ENCODE data around the gene ETS1.
A peak's percentile ranks its signal among the peaks of the same experiment; 100 is the strongest.

Gene ETS1

GRCh38 chr11:128619540-128620308, 32.4 kb upstream of the ETS1 start:
- no peak for DNase-seq

DNA sequence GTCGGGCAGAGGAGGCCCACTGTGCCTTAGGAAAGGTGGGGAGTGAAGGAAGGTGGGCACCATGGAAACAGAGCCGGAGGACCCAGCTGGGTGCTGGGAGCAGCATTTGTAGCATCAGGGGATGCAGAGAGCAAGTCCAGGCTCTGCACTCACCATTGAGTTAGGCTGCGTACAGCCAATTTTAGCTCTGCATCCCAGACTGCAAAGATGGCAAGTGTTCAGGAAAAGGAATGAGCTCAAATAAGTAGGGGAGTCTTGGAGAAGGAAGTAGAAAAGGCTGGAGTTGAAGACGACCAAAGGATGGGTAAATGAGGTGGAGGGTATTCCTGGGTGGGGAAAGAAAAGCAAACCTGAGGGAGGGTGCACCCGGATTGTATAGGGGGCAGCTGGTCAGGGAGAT, 31.6 kb upstream of the ETS1 start:
- DNase-seq = no peak

GRCh38 chr11:128618603-128619002, 31.2 kb upstream of the ETS1 start:
- DNase-seq = no peak

- peak in 5 of 58 donors; percentile 4 to 35 (median 13) for DNase-seq
These were observed 28.8 kb upstream of the ETS1 start for GRCh38 chr11:128616161-128616560.

GRCh38 chr11:128615612-128616011, 28.3 kb upstream of the ETS1 start:
- DNase-seq = no peak

DNA sequence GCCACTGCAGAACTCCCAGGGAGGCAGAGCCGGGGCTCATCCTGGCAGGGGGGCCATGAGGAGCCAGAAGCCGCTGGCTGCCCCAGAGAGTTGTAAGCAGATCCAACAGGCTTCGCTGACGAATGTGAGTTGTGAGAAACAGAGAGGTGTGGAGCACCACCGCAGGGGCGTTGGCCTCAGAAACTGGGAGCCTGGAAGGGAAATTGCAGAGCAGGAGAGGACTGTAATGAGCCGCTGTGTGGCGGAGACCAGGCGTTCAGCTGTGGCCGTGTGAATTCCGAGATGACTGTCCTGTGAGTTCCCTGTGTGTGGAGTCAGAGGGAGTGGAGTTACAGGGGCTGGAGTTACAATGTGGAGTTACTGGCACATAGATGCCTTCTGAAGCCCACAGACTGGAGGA, 27.7 kb upstream of the ETS1 start:
- no peak for DNase-seq

DNA sequence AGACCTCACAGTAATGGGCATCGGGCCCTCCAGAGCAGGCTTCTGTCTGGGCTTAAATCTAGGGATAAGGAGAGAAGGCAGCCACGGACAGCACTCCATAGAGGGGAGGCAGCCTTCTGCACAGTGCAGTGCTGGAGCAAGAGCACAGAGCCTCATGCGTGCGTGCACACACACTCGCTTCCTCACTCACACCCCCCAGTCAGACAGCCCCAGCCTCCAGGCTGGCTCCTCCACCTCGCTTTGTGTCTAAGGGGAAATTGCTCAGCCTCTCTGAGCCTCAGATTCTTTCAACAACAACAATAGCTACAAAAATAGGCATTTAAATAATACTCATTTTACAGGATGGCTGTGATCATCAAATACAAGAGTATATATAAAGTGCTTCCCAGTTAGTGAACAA, 26.7 kb upstream of the ETS1 start:
- no peak for DNase-seq

DNA sequence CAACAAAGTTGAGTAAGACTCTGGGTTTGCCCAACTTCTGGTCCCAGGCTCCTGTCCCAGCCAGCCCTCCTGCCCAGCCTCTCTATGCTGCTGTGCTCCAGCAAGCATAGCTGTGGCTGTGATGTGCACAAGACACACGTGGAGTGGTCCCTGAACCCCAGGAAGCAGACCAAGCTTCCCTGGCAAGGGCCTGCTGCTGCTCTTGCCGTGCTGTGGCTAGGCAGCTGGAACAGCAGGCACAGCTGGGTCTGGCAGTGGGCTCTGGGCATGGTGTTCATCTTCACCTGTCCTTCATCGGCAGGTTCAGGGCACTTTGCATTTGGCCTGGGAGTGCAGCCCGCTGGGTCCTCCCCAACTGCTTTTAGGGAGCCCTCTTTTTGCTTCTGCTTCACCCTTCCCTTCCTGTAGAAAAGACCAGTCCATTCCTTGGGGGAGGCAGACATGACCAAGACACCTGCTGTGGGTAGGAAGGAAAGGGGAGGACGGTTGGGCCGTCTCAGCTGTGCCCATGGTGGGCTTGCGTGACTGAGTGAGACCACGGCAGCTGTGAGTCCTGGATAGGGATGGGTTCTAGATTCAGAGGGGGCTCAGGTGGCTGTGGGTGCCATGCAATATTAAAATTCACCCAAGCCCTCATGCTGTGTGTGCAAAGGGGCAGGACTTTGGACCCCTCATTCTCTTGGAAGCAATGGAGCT, 26.1 kb upstream of the ETS1 start:
- DNase-seq = no peak

GRCh38 chr11:128610721-128611617, 23.6 kb upstream of the ETS1 start:
- DNase-seq = no peak

GRCh38 chr11:128609785-128610184, 22.4 kb upstream of the ETS1 start:
- no peak for DNase-seq

DNA sequence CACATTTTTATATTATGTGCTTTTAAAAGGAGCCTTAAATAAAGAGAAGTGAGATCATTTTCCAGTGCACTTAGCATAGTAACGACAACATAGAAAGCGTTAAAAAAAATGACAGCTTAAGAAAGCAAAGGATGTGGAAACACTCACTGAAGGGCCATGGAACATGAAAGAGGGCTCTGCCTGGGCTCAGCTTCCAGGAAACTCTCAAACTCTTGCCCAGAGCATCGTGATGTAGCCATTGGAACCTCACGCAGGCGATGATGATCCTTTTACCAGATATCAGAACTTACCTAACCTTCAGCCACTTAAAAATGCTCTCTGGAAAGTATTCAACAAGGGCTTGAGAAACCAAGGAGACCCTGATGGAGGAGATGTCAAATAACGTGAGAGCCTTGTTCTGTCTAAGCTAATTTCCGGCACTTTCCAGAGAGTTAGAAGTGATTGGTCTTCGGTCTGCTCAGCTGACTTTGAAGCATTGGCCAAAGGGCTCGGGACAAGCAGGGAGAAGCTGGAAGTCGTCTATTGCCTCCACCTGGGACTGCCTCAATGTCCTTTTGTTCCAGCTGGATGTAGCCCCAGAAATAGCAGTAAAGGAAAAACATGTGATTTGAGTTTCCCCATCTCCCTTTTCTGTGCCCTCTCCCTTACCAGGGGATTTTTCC, 21.5 kb upstream of the ETS1 start:
- no peak for DNase-seq

- no peak for DNase-seq
These were observed 20.5 kb upstream of the ETS1 start for GRCh38 chr11:128607819-128608218.

DNA sequence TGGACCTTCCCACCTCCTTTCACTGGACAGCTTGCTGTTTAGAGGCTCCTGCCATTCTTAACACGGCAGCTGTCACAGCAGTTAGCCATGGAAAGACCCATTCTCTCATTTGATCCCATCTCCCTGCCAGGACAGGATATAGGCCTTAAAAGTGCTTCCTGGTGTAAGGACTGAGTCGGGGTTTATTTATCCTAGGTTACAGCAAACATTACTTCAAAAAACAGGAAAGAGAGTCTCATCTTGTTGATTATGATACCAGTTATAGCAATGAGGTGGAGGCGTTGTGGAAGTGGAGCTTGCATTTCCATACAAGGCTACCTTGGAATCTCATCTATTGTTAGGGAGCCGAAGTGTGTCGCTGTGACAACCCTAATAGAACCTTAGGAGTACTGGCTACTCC, 17.4 kb upstream of the ETS1 start:
- DNase-seq = no peak

- peak in 12 of 58 donors; percentile 7 to 72 (median 37) for DNase-seq
These were observed 16.5 kb upstream of the ETS1 start for GRCh38 chr11:128603752-128604414.

DNA sequence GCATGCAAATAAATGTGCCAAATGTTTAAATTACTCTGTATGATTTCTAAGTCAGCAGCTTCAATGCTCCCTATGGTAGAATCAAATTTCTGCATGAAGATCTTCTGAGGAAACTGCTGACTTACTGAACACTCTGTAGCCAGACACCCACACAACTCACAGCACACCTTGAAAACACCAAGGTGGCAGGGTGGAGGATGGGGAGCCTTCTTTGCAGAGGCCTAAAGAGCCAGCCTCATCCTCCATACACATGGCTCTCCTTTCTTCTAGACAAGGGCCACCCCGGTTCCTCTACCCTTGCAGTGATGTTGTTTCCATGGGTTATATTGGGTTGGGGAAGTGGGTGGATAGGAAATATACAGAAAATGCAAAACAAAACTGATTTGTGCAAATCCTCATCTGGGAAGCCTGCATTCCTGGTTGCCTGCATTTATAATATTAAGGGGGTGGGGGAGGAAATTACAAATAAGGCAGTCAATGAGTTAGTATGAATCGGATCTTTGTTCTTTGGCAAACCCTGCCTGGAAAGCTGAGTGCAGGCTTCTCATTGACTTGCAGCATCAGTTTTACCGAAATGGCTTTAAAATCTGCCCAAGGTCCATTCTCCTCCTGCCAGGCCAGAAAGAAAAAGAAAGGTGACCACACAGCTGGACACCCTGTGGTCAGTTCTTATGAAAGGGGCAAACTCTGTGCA, 15.8 kb upstream of the ETS1 start:
- peak in 6 of 58 donors; percentile 15 to 72 (median 45) for DNase-seq

- no peak for DNase-seq
These were observed 12.4 kb upstream of the ETS1 start for GRCh38 chr11:128599729-128600128.

- DNase-seq = no peak
These were observed 11.3 kb upstream of the ETS1 start for GRCh38 chr11:128598506-128599150.

GRCh38 chr11:128598096-128598495, 10.7 kb upstream of the ETS1 start:
- no peak for DNase-seq

GRCh38 chr11:128597209-128597608, 9.9 kb upstream of the ETS1 start:
- no peak for DNase-seq

DNA sequence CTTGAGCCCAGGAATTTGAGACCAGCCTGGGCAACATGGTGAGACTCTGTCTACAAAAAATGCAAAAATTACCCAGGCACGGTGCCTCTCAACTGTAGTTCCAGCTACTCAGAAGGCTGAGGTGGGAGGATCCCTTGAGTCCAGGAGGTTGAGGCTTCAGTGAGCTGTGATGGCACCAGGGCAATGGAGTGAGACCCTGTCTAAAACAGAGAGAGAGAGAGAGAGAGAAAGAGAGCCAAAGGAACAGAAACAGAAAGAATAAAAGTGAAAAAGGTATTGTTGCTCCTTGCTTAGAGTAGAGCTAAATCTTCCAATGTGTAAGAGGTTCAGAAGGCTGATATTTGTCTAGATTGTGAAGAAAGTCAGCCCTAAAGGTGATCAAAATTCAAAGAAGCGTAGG, 8.9 kb upstream of the ETS1 start:
- no peak for DNase-seq
